HepG2 (cell line): Measurements from ENCODE around the gene FAM222B. TPM values are rescaled to one million over a fixed set of nuclear protein-coding genes. Genes with fewer than 3 reads are reported as not detected.

Experiments used
- ATAC-seq: fragments of 200-7000 bp; cut with Tn5 transposase; 3 replicates; pipeline ENCODE4 v1.9.1; 2020; ENCODE audit warnings: mild to moderate bottlenecking, moderate library complexity
- BruUV-seq: library from RNA; stranded (reverse); fragments of 400-500 nt; replicated peaks from 2 replicates; lab custom pipeline; 2021; lab: Mats Ljungman, UMichigan
- CTCF ChIA-PET: fragments of 300-600 bp; formaldehyde crosslinking; extraction: SDS; loops from one replicate; lab custom pipeline; 2021; ENCODE audit warnings: low total read pairs, inconsistent platforms, low intra/inter-chr PET ratio; lab: Yijun Ruan, JAX
- POLR2A ChIA-PET: fragments of 350-600 bp; sonication (Branson Sonifier 250); formaldehyde crosslinking; loops from one replicate; lab custom pipeline; 2020; ENCODE audit warnings: antibody characterized with exemption, inconsistent platforms; lab: Yijun Ruan, JAX
- DNase-seq: peaks from one replicate; pipeline ENCODE4 v3.0.0-alpha.2; 2015; ENCODE audit warnings: low spot score
- FAIRE-seq: peaks from 3 replicates; lab custom pipeline; 2011; peaks lifted over from hg19 to GRCh38; lab: Jason Lieb, UNC
- H2AFZ ChIP-seq: one replicate; pipeline ENCODE4 v1.6.1; 2011; ENCODE audit warnings: low read length, inconsistent platforms
- H3K27ac ChIP-seq: fragments of 300-600 bp; 3 replicates; pipeline ENCODE4 v1.8.0; 2011; ENCODE audit warnings: mixed run types, mild to moderate bottlenecking, mixed read lengths, low read length, inconsistent platforms; ENCODE audit not compliant: insufficient read depth; ENCODE audit errors: extremely low read length
- H3K27me3 ChIP-seq, 2 experiments: fragments of 200-600 bp in 1 of 2; 2 replicates in 1 of 2; 3 replicates in 1 of 2; pipeline versions ENCODE4 v1.6.0 to v1.8.0; 2011; ENCODE audit warnings: low read length in 2 of 2, mild to moderate bottlenecking in 2 of 2, moderate library complexity in 2 of 2, inconsistent platforms in 1 of 2; ENCODE audit not compliant: insufficient read depth in 2 of 2, control insufficient read depth in 1 of 2
- H3K36me3 ChIP-seq, 2 experiments: fragments of 200-600 bp in 1 of 2; replicated peaks in 1 of 2; 2 replicates in 1 of 2; 3 replicates in 1 of 2; pipeline versions ENCODE4 v1.5.1 to v1.8.0; 2011; ENCODE audit warnings: low read length in 2 of 2, inconsistent platforms in 1 of 2; ENCODE audit not compliant: insufficient read depth in 2 of 2, control insufficient read depth in 1 of 2
- H3K4me1 ChIP-seq: 2 replicates; pipeline ENCODE4 v1.5.1; 2012; ENCODE audit warnings: low read length, inconsistent platforms; ENCODE audit not compliant: insufficient read depth
- H3K4me2 ChIP-seq: 2 replicates; pipeline ENCODE4 v1.6.0; 2011; ENCODE audit warnings: low read depth, low read length, inconsistent platforms
- H3K4me3 ChIP-seq, 3 experiments: fragments of 200-600 bp in 1 of 3; sonication (generic), shearing (Covaris generic) in 1 of 3; replicated peaks in 1 of 3; 2 replicates each; pipeline ENCODE4 v1.5.1; 2011 to 2016; ENCODE audit warnings: low read length in 3 of 3, inconsistent platforms in 2 of 3, low read depth in 2 of 3, mild to moderate bottlenecking in 2 of 3, control low read depth in 1 of 3, mixed read lengths in 1 of 3; ENCODE audit not compliant: insufficient read depth in 1 of 3
- H3K79me2 ChIP-seq: one replicate; pipeline ENCODE4 v1.6.1; 2011; ENCODE audit warnings: low read length, inconsistent platforms; ENCODE audit not compliant: insufficient read depth
- H3K9ac ChIP-seq: 2 replicates; pipeline ENCODE4 v1.6.0; 2011; ENCODE audit warnings: mild to moderate bottlenecking, low read depth, low read length, inconsistent platforms; ENCODE audit not compliant: insufficient read depth
- H3K9me3 ChIP-seq: 2 replicates; pipeline ENCODE4 v1.5.1; 2012; ENCODE audit warnings: mild to moderate bottlenecking, low read length
- H4K20me1 ChIP-seq: 2 replicates; pipeline ENCODE4 v1.6.0; 2011; ENCODE audit warnings: inconsistent platforms, mild to moderate bottlenecking, low read length, moderate library complexity; ENCODE audit not compliant: insufficient read depth
- MIER2 ChIP-seq: IDR thresholded peaks from 2 replicates; pipeline ENCODE4 v1.6.1; 2016; ENCODE audit warnings: missing biosample characterization, missing genetic modification reagents
- ZC3H4 ChIP-seq: sonication (generic); formaldehyde crosslinking; IDR thresholded peaks from 2 replicates; pipeline ENCODE4 v1.4.0; 2020; ENCODE audit warnings: missing genetic modification reagents, borderline replicate concordance
- ZFY ChIP-seq: sonication (generic); formaldehyde crosslinking; IDR thresholded peaks from 2 replicates; pipeline ENCODE4 v1.4.0; 2020; ENCODE audit warnings: missing genetic modification reagents
- ZMAT3 ChIP-seq: sonication (generic); formaldehyde crosslinking; conservative IDR thresholded peaks from 2 replicates; pipeline ENCODE4 v1.7.0; 2021; ENCODE audit warnings: missing genetic modification reagents
- ZNF124 ChIP-seq: sonication (generic); formaldehyde crosslinking; IDR thresholded peaks from 2 replicates; pipeline ENCODE4 v1.4.0; 2020; ENCODE audit warnings: missing genetic modification reagents
- ZNF225 ChIP-seq: sonication (generic); formaldehyde crosslinking; IDR thresholded peaks from 2 replicates; pipeline ENCODE4 v1.4.0; 2020; ENCODE audit warnings: mild to moderate bottlenecking, missing genetic modification reagents
- ZNF768 ChIP-seq: sonication (generic); formaldehyde crosslinking; IDR thresholded peaks from 2 replicates; pipeline ENCODE4 v1.4.0; 2020; ENCODE audit warnings: missing genetic modification reagents
- WGBS: methylation state at CpG from one replicate; pipeline ENCODE4 v1.1.6; 2017; ENCODE audit warnings: low lambda C conversion rate; 5-methylcytosine and 5-hydroxymethylcytosine counted together
- in situ Hi-C: cut with HindIII; loops from 2 replicates; pipeline ENCODE4 v1.10.0; 2017; ENCODE audit warnings: low pct_unique_long_range_greater_than_20kb; ENCODE audit not compliant: extremely low pct_ligation_motif_present
- intact Hi-C: fragments of 100-400 bp; cut with micrococcal nuclease; formaldehyde crosslinking; loops from one replicate; pipeline ENCODE4 v1.10.0; 2022; ENCODE audit not compliant: unreplicated experiment
- polyA plus RNA-seq, 8 experiments: library from polyadenylated mRNA; depleted of rRNA in 3 of 8; stranded (reverse) in 7 of 8; unstranded in 1 of 8; fragments of >200 nt; fragmentation: Illumina TruSeq in 4 of 8; extraction: Trizol in 4 of 8; gene quantifications; 2 replicates each; pipeline versions ENCODE4 v1.2.1 to v1.2.3, GENCODE V29; 2011 to 2016; ENCODE audit warnings: low read depth in 4 of 8, missing spikeins in 1 of 8, mixed read lengths in 1 of 8; ENCODE audit not compliant: insufficient read depth in 1 of 8
- total RNA-seq, 5 experiments: library from RNA; depleted of rRNA; stranded (reverse); fragments of >200 nt; fragmentation: Illumina TruSeq; extraction: Trizol; gene quantifications; 2 replicates each; pipeline ENCODE4 v1.2.3, GENCODE V29; 2016; ENCODE audit warnings: low read depth in 1 of 5
- TF ChIP-seq, protein P1 (sequence below): IDR thresholded peaks from 2 replicates; pipeline ENCODE4 v1.4.0; 2020; ENCODE audit warnings: mild to moderate bottlenecking, missing genetic modification reagents
- TF ChIP-seq, protein P2 (sequence below), 2 experiments: sonication (generic) in 1 of 2; formaldehyde crosslinking in 1 of 2; IDR thresholded peaks; 2 replicates each; pipeline versions ENCODE4 v1.4.0 to v1.6.1; 2016 to 2020; ENCODE audit warnings: borderline replicate concordance in 1 of 2, low read depth in 1 of 2, mild to moderate bottlenecking in 1 of 2, missing genetic modification reagents in 1 of 2
- TF ChIP-seq, protein P3 (sequence below): sonication (generic); formaldehyde crosslinking; IDR thresholded peaks from 2 replicates; pipeline ENCODE4 v1.4.0; 2020; ENCODE audit warnings: missing genetic modification reagents, borderline replicate concordance
- TF ChIP-seq, protein P4 (sequence below): sonication (generic); formaldehyde crosslinking; conservative IDR thresholded peaks from 2 replicates; pipeline ENCODE4 v1.5.0; 2020; ENCODE audit warnings: missing genetic modification reagents

The FAM222B gene
- total and polyA plus RNA-seq, 2 of the 13 experiments (the other 11 are each of a cell fraction or from before 2014, with no cell fraction given), result 3.5 to 7.3 TPM

DNA sequence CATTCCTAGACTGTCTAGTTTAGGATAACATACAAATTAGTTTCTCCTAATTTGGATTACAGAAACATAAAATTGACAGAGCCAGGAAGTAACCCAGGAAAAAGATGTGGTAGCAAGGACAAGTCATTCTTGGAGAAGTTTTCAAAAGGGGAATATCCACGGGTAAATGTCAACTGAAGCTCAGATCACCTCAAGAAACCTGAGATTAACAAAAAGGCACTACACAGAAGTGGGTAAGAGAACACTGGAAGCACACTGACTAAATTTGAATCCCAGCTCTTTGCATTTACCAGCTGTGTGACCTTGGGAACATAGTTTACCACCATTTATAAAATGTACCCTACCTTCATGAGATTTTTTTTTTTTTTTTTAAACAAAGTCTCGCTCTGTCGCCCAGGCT is 59.4 kb downstream of the FAM222B start:
- no peak overlapping the region for H2AFZ ChIP-seq
- intact Hi-C loops (no loop called here), in situ Hi-C loops (no loop called here)
- H3K36me3 ChIP-seq, result peaks cover 2 to 10% of the 10 kb centered on the region in 2 experiments
- no peak overlapping the region for H3K27ac ChIP-seq
- ChIA-PET CTCF (no interaction called here), POLR2A (no interaction called here)
- no peaks in the 10 kb centered on the region for H3K9me3 ChIP-seq
- H3K4me3 ChIP-seq, result no peak overlapping the region
- H3K4me1 ChIP-seq, result peaks cover 6% of the 10 kb centered on the region
- TF ChIP-seq, protein P1, sequence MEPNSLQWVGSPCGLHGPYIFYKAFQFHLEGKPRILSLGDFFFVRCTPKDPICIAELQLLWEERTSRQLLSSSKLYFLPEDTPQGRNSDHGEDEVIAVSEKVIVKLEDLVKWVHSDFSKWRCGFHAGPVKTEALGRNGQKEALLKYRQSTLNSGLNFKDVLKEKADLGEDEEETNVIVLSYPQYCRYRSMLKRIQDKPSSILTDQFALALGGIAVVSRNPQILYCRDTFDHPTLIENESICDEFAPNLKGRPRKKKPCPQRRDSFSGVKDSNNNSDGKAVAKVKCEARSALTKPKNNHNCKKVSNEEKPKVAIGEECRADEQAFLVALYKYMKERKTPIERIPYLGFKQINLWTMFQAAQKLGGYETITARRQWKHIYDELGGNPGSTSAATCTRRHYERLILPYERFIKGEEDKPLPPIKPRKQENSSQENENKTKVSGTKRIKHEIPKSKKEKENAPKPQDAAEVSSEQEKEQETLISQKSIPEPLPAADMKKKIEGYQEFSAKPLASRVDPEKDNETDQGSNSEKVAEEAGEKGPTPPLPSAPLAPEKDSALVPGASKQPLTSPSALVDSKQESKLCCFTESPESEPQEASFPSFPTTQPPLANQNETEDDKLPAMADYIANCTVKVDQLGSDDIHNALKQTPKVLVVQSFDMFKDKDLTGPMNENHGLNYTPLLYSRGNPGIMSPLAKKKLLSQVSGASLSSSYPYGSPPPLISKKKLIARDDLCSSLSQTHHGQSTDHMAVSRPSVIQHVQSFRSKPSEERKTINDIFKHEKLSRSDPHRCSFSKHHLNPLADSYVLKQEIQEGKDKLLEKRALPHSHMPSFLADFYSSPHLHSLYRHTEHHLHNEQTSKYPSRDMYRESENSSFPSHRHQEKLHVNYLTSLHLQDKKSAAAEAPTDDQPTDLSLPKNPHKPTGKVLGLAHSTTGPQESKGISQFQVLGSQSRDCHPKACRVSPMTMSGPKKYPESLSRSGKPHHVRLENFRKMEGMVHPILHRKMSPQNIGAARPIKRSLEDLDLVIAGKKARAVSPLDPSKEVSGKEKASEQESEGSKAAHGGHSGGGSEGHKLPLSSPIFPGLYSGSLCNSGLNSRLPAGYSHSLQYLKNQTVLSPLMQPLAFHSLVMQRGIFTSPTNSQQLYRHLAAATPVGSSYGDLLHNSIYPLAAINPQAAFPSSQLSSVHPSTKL (CRISPR knock-in tag), result no peak
- no peak for TF ChIP-seq ZNF768 (CRISPR knock-in tag)
- no peak for TF ChIP-seq MIER2
- TF ChIP-seq ZFY (CRISPR knock-in tag), result no peak
- TF ChIP-seq ZC3H4, result no peak
- TF ChIP-seq, protein P2, sequence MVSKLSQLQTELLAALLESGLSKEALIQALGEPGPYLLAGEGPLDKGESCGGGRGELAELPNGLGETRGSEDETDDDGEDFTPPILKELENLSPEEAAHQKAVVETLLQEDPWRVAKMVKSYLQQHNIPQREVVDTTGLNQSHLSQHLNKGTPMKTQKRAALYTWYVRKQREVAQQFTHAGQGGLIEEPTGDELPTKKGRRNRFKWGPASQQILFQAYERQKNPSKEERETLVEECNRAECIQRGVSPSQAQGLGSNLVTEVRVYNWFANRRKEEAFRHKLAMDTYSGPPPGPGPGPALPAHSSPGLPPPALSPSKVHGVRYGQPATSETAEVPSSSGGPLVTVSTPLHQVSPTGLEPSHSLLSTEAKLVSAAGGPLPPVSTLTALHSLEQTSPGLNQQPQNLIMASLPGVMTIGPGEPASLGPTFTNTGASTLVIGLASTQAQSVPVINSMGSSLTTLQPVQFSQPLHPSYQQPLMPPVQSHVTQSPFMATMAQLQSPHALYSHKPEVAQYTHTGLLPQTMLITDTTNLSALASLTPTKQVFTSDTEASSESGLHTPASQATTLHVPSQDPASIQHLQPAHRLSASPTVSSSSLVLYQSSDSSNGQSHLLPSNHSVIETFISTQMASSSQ (IDR thresholded peaks at IDR 0.05; ENCODE audit: low read depth), result no peak
- TF ChIP-seq, protein P2 (CRISPR knock-in tag; IDR thresholded peaks at IDR 0.05; ENCODE audit: borderline replicate concordance), result no peak
- TF ChIP-seq ZNF225 (CRISPR knock-in tag), result no peak
- TF ChIP-seq, protein P3, sequence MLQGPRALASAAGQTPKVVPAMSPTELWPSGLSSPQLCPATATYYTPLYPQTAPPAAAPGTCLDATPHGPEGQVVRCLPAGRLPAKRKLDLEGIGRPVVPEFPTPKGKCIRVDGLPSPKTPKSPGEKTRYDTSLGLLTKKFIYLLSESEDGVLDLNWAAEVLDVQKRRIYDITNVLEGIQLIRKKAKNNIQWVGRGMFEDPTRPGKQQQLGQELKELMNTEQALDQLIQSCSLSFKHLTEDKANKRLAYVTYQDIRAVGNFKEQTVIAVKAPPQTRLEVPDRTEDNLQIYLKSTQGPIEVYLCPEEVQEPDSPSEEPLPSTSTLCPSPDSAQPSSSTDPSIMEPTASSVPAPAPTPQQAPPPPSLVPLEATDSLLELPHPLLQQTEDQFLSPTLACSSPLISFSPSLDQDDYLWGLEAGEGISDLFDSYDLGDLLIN (CRISPR knock-in tag), result no peak
- no peak for TF ChIP-seq ZNF124
- TF ChIP-seq, protein P4, sequence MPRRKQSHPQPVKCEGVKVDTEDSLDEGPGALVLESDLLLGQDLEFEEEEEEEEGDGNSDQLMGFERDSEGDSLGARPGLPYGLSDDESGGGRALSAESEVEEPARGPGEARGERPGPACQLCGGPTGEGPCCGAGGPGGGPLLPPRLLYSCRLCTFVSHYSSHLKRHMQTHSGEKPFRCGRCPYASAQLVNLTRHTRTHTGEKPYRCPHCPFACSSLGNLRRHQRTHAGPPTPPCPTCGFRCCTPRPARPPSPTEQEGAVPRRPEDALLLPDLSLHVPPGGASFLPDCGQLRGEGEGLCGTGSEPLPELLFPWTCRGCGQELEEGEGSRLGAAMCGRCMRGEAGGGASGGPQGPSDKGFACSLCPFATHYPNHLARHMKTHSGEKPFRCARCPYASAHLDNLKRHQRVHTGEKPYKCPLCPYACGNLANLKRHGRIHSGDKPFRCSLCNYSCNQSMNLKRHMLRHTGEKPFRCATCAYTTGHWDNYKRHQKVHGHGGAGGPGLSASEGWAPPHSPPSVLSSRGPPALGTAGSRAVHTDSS (CRISPR knock-in tag), result no peak
- TF ChIP-seq ZMAT3 (CRISPR knock-in tag), result no peak
- no peaks in the 10 kb centered on the region; a peak in 1 of 5 replicates for H3K27me3 ChIP-seq
- BruUV-seq, result no TSS peak
- H4K20me1 ChIP-seq, result 0 out of 2 replicates have a peak, but pooled peaks cover 5% of the 10 kb centered on the region
- no peak overlapping the region for H3K4me2 ChIP-seq
- no peak for FAIRE-seq
- H3K9ac ChIP-seq, result no peak overlapping the region
- 98% methylated on average over 3 of the region's 3 CpGs for WGBS
- peaks cover 17% of the 10 kb centered on the region for H3K79me2 ChIP-seq
- no peak for ATAC-seq
- DNase-seq, result no peak
